NK-92 treated with Interleukin-12 subunit alpha and Interleukin-12 subunit beta, amount 100 ng/mL, for 24 hours (cell line): ENCODE results near the gene TLR9.

Source experiments
- DNase-seq: peaks from one replicate; lab custom pipeline; 2025; lab: John Stamatoyannopoulos, UW

Gene TLR9

DNA sequence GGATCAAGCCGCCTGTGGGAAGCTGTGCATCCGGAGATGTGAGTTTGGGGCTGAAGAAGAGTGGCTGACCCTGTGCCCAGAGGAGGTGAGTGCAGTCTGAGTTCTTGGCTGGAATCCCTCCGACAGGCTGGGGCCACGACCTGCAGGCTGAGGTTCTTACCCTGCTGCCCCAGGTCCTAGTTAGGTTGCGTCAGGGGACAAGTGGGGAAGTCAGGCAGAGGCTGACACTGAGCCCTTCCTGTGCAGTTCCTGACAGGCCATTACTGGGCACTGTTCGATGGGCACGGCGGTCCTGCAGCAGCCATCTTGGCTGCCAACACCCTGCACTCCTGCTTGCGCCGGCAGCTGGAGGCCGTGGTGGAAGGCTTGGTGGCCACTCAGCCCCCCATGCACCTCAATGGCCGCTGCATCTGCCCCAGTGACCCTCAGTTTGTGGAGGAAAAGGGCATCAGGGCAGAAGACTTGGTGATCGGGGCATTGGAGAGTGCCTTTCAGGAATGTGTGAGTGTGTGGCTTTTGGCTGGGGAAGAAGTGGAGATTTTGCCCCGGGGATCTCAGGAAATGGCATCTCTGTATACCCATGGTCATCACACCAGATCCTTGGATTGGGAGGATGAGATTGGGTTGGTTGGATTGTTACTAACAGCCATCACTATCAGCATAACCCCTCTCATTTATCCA, 21.4 kb upstream of the TLR9 start:
- DNase-seq, result no peak

GRCh38 chr3:52246264-52246620, 20.8 kb upstream of the TLR9 start:
- DNase-seq, result no peak

DNA sequence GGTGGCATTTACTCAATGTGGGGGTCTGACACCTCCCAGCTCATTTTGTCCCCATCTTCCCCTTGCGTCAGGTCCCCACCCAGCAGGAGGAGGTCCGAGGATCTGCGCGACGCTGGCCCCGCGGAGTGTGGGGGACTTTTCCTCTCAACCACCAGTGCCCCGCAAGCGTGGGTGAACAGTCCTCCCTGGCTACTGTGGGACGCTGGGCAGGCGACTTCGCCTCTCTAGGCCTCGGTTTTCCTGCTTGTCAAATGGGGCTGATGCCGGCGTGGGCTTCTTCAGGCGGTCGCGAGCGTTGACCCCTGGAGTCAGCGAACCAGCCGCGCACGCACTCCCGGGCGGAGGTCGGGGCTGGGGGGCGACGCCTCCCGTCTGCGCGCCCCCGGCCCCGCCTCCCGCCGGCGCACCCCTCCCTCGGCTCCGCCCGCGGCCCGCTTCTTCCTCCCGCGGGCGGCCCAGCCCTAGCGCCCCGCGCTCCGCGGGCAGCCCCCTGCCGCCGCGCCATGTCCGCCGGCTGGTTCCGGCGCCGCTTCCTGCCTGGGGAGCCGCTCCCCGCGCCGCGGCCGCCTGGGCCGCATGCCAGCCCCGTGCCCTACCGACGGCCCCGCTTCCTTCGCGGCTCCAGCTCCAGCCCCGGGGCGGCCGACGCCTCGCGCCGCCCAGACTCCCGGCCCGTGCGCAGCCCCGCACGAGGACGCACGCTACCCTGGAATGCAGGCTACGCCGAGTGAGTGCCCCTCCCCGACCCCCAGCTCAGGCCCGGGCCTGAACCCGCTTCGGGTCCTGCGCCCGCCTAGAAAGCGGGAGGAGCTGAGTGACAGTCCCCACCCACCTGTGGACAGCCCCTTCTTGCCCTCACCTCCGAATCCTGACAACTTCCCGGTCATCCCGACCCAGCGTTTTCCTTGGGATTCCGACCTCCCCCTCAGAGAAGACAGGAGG, 20.1 kb upstream of the TLR9 start, which contains the start of gene PPM1M:
TSS of gene PPM1M (plus strand) at position 438 of the 942 bp plus-strand sequence. CDS start at position 504, 66 bp downstream.
- peak; percentile 50 for DNase-seq

- no peak for DNase-seq
These were observed 18.6 kb upstream of the TLR9 start for GRCh38 chr3:52243791-52244628.

- no peak for DNase-seq
These were observed 16.6 kb upstream of the TLR9 start for GRCh38 chr3:52242039-52242438.

DNA sequence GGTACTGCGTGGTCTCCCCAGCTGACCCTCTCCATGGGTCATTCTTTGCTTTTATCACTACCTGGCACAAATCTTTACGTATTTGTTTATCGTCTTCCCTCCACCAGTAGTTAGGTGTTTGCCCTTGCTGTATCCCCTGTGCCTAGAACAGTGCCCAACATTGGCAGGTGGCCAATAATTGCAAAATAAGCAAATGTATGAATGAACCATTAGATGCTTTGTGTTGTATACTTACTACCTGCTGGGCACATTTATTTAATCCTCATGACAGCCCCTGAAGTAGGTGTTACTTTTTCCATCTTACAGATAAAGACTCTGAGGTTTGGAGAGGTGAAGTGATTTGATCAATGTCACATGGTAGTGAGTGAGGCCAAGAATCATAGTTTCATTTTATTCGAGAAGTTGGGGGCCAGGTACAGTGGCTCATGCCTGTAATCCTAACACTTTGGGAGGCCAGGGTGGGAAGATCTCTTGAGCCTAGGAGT, 15.5 kb upstream of the TLR9 start:
- no peak for DNase-seq

DNA sequence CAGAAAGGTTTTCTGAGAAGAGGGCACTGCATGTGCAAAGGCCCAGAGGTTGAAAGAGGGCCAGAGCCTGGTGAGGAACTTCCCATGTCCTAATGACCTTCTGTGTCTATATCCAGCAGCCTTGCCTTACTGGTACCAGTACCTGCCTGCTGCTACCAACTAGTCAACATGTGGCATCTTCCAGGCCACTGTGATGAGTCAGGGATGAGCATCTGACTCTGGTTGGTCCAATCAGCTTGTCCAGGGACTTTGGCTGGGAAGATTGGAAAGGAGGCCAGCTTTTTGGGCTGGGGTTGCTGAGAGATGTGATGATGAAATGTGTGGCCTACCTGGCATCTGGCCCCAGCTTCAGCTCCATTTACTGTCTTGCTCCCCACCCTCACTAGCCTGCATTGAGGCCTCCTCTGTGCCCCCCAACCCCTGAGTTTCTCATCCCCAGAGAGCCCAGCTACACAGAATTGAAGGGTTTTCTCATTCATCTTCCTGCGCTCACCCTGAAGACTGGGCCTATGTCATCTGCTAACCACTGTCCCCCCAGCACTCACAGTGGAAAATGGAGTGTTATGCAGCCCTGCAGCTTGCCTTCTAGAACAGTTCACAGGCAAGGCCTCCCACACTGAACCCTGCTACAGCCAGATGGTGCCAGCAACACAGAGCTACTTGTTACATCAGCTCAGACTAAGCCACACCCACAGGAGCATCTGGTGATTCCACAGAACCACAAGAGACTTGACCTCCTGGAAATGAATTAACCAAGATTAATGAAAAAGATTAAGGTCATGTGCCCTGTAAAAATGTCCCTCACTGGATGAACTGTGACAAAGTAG, 14.8 kb upstream of the TLR9 start:
- DNase-seq, result peak; percentile 44

- peak; percentile 74 for DNase-seq
These were observed 13.6 kb upstream of the TLR9 start, which contains the start of gene TWF2 for GRCh38 chr3:52238761-52239701. TWF2 (minus strand) TSS chr3:52239158; CDS start chr3:52239016, 142 bp downstream.

GRCh38 chr3:52238193-52238760, 12.8 kb upstream of the TLR9 start:
- DNase-seq, result no peak

- no peak for DNase-seq
These were observed 12.3 kb upstream of the TLR9 start for GRCh38 chr3:52237657-52238172.

DNA sequence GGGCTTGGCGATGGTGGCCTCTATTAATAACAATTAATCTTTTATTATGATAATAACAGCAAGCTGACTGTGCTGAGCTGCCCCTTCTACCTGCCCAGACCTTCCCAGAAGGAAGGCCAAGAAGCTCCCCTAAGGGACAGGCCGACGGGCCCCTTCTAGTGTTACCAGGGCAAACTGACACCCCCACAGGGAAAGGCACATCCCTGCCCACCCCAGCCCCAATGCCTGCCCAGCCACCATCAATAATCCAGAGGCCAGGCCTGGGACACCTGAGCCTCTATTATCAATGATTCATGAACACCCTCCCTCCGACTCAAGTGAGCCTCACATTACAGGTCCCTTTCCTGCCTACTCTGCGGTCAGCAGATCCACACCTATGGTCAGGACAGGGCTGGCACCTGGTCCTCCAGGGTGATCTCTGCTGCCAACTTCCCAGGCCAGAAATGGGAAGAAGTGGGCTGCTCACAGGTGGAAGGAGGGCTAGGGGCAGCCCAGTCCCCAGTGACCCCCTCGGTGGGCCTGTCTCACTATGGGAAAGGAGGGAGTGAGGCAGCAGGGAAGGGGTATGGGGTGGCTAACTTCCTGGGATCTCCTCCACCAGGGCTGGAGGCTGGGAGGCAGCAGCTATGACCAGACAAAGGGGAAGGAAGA, 11.7 kb upstream of the TLR9 start:
- no peak for DNase-seq

GRCh38 chr3:52236424-52236886, 11.0 kb upstream of the TLR9 start:
- DNase-seq, result no peak

- DNase-seq, result no peak
These were observed 9.3 kb upstream of the TLR9 start for GRCh38 chr3:52234516-52235447.

- DNase-seq, result no peak
These were observed 8.5 kb upstream of the TLR9 start for GRCh38 chr3:52233968-52234367.

DNA sequence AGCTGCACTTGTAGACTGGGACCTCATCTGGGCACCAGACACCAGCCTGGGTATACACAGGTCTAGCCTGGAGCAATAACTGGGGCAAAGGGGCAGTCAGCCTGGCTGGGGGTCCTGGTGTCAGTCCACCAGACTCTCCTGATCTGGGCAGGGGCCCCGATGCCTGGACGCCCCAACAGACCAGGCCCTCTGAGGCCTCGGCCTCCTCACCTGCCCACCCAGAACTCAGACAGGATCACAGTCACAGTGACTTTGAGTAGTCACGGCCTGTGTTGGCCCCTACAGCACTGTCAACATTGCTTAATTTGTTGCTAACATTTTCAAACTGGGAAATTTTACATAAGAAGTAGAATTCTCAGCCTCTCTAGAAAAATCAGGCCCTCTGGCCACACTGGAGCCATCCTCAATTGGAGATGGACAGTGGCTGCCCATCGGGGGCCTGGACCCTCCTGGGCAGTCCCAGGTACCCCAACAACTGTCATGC, 7.7 kb upstream of the TLR9 start:
- no peak for DNase-seq

DNA sequence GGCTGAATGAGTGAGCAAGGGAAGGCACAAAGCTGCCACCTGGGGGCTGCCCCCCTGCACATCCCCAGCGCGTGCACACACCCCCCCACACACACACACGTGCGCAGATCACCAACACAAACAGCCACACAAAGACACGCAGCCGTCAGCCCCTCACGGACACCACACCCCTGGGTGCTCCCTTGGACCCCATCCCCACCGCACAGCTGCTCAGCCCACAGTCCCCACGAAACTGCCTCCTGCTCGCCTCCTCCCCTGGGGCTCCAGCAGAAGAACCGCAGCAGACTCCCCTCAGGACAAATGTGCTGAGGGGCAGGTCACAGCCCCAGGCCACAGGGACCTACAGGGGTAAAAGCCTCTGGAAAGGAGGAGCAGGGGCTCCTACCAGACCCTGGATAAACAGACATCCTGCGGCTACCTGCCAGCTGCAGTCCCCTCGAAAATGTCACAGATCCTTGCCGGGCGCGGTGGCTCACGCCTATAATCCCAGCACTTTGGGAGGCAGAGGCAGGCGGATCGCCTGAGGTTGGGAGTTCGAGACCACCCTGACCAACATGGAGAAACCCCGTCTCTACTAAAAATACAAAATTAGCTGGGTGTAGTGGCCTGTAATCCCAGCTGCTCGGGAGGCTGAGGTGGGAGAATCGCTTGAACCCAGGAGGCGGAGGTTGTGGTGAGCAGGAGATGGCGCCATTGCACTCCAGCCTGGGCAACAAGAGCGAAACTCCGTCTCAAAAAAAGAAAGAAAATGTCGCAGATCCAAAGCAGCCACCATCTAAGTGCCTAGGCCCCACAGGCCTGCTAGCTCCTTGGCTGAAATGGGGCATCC, 7.0 kb upstream of the TLR9 start:
- DNase-seq, result no peak
